IPS DF 19.7 (cell line): ENCODE measurements around the gene USH1G.

Experiments
- DNase-seq: peaks from one replicate; pipeline ENCODE4 v3.0.0-alpha.2; 2013; ENCODE audit warnings: low read depth, low spot score

The USH1G gene

DNA sequence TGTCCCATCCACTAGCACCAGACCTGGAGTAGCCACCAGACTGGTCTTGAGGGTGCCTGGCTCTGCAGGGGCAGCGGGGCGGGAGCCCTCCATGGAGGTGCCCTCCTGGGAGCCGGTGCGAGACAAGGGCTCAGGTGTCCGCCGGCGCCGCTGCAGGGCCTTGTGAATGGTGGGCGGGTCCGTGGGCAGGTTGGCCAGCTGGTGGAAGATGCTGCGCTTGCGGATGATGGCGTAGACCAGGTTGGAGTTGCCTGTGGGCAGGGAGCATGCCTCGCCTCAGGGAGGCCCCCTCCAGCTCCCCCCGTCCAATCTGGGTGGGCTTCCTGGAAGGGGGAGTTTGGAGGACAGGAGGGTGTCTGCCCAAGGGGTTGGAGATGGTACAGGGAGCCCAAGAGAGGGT lies 31.1 kb upstream of the USH1G start:
- DNase-seq: no peak

DNA sequence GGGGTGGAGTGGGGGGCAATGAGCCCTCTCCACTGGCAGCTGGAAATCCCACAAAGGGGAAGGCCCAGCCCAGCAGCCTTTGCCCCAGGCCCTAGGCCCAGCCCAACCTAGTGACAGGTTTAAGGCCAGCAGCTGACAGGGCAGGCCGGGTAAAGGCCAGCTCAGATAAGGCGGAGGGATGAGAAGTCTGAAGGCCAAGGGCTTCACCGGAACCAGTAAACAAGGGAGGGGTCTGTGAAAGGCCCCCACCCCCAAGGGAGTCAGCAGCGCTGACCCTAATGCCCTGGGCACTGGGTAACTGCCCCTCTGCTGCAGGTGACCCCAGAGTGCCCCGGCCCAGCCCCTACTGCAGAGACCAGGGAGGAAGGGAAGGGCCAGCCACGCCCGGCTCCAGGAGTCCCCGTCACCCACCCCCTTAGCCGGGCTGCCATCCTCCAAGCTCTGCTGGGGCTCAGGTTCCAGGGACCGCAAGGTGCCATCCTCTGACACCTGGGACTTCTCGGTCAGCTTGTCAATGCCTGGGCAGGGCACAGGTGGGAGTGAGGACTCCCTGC lies 30.2 kb upstream of the USH1G start:
- DNase-seq: no peak

DNA sequence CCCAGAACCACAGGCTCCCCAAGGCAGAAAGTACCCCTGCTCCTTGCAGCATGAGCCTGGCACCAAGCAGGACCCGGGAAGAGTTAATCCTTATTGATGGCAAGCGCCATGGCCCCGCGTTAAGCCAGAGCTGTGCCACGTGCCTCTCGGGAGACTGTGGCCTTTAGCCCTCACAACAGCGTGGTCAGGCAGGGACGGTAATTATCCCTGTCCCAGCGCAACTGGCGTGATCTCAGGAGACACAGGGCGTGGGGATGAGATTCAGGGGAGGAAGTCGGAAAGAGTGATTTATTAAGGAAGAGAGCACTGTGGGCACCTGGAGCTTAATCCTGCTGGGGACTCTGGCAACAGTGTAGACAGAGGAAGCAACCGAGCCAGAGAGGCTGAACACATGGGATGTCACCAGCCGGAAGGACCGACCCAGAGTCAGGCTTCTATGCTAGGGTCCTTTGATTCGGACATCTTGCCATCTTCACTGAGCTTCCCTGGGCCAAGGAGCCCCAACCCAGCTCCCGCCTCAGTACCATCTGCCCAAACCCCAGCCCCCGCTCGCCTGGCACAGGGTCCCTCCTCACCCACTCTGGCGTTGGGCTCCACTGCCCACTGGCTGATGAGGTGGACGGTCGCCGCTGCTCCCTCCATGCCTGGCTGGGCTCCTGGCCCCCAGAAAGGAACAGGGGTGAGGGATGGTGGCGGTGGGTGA lies 29.5 kb upstream of the USH1G start:
- no peak for DNase-seq

DNA sequence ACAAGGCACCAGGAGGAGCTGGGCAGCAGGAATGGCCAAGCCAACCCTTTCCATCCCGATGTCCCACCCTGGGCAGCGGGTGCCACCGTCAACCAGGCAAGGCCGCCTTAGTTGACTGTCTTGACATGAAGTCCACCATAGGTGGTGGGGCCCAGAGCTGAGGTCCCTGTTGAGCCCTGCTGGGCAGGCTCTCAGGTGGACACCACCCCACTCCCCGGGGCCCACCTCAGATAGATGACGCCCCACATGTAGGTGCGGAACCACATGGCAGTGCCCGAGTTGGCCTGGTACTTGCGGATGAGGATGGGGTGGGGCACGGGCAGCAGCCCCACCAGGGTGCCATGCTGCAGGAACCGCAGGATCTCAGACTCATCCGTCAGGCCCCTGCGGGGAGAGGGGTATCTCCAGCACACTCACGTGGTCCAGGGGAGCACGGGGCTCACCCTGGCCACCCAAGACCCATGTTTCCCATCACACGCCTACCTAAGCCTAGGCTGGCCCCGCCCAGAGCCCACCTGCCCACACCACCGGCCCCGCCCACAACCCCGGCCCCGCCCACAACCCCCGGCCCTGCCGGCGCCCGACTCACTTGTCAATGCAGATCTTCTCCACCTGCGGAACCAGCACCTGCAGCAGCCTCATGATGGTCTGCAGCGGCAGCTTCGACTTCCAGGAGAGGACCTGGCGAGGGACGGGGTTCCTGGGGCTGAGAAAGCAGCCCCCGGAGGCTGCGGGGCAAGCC lies 28.8 kb upstream of the USH1G start:
- no peak for DNase-seq

DNA sequence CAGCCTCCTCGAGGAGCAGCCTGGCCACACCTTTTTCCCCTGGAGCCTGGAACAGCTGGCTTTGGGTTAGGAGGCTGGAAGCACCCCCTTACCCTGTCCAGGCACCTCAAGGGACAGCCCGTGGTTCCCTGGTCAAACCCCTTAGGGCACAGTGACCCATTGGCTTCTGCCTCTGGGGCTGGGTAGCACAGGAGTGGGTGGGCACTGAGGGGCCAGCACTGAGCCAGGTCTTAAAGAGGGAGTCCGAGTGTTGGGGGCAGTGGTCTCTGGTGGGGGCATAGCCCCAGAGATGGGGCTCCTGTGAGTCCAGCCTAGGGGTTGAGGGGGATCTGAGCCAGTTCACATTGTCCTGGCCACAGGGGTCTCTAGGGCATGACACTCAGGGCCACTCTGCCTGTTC lies 28.0 kb upstream of the USH1G start:
- DNase-seq: no peak

DNA sequence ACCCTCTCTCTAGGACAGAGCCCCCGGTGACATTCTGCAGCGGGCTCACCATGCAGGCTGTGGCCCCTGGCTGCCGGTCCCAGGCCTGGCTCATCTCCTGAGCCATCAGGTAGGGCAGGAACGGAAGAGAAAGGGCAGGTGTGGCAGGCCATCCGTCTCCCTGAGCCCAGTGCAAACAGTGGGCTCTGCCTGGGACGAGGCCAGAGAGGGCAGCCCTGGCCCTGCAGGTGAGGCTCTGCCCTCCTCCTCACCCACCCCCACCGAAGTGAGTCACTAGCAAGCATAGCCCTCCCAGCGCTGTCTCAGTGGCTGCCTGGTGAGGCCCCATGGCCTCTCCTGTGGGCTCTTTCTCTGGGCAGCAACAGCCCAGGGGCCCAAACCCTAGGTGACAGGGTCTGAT lies 27.2 kb upstream of the USH1G start:
- no peak for DNase-seq

DNA sequence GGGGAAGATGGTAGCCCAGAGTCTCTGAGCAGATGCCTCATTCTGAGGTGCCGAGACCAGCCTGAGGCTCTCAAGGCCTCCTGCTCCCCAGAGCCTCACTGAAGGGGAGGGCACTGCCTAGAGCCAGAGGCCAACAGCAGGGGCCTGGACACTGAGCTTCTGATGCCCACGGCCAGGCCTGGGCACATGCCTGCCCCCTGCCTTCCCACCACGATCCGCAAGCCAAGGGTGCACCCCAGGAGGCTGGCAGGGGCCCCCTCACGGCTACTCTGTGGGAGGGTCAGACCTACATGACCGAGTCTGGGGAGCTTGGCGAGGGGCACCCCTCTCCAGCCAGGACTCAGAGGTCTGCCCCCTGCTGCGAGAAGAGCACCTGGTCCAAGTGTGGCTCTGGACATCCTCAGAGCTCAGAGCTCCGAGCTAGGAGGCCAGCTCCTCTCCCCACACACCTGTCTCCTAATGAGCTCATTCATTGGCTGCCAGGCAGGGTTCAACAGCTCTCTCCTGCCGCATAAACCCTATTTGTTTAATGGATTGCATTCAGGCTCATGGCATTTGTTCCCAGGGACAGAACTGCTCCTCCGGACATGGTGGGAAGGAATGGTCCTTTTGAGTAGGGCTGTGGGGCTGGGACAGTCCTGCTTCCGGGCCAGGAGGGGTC lies 26.5 kb upstream of the USH1G start:
- no peak for DNase-seq

DNA sequence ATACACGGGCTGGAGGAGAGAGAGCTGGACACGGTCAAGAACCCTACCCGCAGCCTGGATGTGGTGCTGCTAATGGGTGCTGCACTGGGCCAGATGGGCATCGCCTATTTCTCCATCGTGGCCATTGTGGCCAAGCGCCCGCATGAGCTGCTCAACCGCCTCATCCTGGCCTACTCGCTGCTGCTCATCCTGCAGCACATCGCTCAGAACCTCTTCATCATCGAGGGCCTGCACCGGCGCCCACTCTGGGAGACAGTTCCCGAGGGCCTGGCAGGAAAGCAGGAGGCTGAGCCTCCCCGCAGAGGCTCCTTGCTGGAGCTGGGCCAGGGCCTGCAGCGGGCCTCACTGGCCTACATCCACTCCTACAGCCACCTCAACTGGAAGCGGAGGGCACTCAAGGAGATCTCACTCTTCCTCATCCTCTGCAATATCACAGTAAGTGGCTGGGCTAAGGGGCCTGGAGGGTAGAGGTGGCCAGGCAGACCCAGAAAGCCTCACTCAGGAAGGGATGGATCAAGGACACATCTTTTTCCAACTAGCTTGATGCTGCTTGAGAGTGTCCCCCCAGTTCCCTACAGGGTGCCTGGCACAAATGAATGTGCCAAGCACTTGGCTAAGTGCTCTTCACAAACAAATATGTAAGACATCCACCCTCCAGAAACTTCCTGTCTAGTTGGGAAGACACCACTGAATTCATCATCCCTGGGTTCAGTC lies 24.1 kb upstream of the USH1G start:
- DNase-seq: no peak

DNA sequence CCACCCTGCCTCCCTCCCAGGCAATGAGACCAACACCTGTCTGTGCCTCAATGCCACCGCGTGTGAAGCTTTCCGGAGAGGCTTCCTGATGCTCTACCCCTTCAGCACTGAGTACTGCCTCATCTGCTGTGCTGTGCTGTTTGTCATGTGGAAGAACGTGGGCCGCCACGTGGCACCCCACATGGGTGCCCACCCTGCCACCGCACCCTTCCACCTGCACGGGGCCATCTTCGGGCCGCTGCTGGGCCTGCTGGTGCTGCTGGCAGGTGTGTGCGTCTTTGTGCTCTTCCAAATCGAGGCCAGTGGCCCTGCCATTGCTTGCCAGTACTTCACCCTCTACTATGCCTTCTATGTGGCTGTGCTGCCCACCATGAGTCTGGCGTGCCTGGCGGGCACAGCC lies 23.6 kb upstream of the USH1G start:
- no peak for DNase-seq

DNA sequence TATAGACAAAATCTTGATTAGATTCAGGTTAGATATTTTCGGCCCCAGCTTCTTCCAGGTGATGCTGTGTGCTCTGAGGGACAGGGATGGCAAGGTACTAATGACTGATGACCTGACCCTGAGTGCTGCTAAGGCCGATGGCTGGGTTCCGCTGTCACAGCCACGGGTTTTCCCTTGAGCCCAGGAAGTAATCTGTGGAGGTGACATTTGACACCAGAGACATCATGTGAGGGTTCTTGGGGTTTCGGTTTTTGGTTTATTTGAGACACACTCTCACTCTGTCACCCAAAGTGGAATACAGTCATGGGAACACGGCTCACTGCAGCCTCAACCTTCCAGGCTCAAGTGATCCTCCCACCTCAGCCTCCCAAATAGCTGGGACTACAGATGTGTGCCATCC lies 22.5 kb upstream of the USH1G start:
- no peak for DNase-seq

DNA sequence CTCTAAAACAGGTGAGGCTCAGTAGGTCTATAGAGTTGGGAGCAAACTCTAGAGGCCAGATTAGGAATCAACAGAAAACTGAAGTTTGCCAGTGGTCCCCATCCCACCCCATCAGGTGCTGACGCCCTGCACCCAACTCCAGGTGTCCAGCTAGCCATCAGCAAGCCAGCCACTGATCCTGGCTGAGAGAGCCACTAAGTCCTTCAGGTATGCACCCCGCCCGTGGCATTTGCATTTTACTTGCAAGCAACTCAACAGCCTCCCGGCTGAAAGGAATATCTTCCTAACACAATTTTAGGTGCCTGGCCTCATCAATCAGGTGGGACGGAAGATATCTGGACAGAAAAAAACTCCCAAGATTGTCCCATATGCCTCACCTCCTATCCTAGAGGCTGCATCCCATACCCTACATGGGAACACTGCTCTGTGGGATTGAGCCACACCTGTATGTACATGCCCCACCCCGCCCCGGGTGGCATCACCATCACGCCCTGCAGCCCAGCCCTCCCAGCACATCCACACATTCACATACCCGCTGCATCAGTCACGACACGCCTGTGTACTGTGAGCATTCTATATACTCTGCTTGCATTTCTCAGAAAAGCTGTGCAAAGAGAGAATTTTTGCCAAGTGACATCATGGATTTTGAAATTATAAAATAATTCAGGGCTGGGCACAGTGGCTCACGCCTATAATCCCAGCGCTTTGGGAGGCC lies 20.9 kb upstream of the USH1G start:
- DNase-seq: no peak

DNA sequence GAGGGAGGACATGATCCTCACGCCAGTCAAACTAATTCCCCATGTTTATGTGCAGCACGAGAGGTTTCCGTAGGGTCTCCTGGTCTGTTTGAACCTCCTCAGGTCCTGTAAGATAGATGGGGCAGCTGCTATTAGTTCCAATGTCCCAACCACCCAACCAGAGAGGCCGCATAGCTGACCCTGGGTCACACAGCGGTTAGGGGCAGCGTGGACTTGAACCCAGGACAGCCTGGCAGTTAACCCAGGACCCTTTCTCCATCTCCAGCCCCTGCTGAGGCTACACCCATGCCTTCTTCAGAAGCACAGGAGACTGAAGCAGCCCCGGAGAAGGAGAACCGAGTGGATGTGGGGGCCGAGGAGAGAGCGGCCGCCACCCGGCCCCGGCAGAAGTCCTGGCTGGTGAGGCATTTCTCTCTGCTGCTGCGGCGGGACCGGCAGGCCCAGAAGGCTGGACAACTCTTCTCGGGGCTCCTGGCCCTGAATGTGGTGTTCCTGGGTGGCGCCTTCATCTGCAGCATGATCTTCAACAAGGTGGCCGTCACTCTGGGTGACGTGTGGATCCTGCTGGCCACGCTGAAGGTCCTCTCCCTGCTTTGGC lies 18.2 kb upstream of the USH1G start:
- no peak for DNase-seq

DNA sequence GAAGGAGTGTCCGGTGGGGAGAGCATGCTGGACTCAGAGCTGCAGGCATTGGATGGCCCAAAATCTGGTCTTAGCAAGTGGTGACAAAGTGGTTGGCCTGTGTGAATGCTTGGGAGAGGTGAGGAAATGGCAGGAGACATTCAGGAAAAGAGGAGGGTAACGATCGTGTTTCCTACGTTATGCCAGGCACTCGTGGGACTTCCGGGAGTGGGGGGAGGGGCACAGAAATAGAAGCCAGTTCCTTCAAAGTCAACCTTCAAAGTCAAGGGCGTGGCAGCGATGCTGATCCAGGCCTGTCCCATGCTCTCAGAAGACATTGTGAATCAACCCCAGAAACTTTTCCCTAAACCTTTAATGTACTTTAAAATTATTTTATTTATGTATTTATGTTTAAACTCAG lies 16.5 kb upstream of the USH1G start:
- DNase-seq: no peak

DNA sequence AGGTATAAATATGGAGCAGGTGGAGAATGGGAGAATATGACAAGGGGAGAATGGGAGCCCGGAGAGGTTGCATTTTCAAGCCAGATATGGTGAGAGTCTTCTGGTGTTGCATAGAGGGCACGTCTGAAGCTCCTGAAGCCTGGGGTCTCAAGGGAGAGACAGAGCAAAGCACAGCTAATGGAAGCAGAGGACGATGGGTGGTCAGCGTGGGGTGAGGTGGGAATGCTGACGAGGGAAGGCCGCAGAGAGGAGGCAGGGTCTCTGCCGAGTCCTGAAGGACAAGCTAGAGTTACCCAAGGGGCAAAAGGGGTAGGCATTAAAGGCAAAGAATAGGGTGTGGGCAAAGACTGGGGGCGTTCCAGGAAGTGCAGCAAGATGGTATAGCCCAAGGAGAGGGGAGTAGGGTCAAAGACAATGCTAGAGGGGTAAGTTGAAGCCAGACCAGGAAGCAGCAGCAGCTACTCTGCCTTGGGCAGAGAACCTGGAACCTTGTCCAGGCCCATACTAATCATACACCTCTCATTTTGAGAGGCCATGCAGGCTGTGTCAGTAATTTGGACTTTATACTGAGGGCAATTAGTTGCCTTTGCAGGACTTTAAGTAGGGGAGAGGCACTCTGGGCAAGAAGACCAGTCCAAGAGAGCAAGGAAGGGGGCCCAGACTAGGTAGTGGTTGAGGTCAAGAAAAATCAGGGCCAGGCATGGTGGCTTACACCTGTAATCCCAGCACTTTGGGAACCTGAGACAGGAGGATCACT lies 15.3 kb upstream of the USH1G start:
- no peak for DNase-seq

DNA sequence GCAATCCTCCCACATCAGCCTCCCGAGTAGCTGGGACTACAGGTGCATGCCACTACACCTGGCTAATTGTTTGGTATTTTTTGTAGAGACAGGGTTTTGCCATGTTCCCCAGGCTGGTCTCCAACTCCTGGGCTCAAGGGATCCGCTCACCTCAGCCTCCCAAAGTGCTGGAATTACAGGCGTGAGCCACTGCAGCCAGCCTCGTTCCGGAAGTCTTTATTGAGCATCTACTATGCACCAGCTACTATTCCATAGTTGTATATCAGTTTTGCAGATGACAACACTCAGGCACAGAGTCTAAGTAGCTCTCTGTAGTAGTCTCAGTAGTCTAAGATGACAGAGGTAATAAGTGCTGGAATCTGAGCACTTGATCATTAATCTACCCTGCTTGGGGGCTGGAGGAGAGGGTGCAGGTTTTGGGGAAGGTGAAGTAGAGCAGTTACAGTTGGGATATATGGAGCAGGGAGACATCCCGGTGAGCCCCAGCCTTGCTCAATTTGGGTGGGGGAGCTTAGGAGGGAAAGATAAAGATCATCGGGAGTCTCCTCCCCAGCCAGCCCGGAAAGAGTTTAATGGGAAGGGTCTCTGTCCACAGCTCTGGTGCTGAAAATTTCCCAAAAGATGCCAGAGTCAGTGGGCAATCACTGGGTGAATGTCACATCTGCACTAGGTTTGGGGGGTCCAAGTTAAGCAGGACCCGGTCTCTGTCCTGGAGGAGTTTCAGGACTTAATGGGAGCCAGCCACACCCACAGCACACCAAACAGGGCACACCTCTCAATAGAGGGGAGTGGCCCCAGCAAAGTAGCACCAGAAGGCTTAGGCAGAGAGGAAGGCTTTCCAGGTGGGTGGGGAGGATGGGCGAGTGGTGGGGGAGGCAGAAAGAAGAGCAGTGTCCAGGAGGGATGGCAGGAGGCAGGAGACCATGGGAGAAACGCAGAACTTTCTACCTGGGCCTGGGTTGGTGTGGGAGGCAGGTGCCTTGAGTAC lies 14.3 kb upstream of the USH1G start:
- no peak for DNase-seq

DNA sequence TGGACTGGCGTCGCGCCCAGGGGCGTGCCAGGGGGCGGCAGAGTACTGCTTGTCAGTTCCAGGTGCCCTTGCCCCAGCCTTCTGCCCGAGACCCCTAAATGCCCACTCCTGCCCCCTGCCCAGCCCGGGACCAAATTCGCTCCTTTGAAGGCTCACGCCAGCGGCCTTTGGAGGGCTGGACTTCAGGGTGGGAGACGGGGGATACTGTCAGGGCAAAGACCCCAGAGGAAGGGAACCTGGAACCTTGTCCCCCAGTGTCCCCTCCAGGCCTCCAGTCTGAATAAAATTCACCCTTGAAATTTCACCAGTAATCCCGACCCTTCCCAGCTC lies 13.4 kb upstream of the USH1G start:
- no peak for DNase-seq

DNA sequence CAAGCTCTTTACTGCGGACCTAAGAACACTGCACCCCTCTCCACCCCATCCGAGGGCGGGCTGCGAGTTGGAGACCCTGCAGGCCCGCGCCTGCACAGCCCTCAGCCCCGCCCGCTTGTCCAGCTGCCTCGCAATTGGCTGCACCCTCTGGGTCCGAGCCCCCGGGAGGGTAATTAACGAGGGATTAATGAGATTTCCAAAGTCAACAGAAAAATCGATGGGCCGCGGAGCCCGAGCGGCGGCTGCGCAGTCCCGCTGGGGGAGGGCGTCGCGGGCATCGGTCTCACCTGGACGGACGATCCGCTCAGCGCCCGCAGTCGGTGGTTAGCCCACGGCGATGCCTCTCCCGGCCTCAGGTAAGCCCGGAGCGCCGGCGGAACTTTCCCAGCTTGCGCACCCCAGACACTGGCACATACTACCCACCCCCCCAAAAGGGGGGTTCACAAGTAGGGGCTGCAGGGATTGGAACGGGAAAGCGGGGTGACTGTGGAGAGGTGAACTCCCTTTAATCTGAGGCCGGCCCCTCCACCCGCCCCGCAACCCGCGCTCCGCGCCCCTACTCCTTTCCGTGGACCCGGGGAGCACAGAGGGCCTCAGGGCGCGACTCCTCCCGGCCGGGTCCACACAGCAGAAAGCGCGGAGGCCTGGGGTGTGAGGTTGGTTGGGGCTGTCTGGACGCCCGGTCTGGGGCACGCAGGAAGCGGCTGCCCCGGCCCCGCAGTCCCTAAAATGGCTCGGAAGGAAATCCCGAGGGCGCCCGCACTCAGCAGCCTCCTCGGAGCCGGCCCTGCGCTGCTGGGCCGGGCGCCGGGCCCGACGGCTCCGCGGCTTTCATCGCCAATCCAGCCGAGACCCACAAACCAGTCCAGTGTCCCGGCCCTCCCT lies 12.8 kb upstream of the USH1G start, which contains the start of gene OTOP3:
Gene OTOP3 (plus strand): TSS at position 314 of the 885 bp plus-strand sequence. CDS start 24 bp downstream, at position 338.
- DNase-seq: no peak

DNA sequence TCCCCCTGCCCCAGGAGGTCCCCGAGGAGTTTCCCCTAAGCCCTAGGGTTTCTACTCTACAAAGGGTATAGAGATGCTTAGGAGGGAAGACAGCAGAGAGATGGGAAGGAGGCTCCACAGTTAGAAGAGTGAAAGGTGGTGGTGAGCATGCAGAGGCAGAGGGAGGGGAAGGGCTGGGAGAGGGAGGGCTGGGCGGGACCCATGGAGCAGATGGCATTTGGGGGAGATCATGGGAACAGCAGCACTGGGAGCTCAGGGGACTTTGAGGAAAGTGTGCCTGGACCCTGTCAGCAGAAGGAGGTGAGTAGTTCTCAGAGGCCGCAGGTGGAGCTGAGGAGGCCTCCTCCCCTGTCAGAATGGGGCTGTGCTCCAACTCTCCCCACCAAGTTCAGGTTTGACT lies 12.0 kb upstream of the USH1G start:
- DNase-seq: no peak
